Stimulated activated CD8-positive, alpha-beta memory T cell treated with anti-CD3 and anti-CD28 coated beads, Interleukin-15, amount 100 ng/mL, for 4 hours (primary cell): ENCODE results near the gene UBXN11.

Source experiments
- DNase-seq, 2 donors: peaks; one replicate each; pipeline ENCODE4 v3.0.0-alpha.2; 2020; ENCODE audit warnings: low read depth in 2 of 2

UBXN11 gene

DNA sequence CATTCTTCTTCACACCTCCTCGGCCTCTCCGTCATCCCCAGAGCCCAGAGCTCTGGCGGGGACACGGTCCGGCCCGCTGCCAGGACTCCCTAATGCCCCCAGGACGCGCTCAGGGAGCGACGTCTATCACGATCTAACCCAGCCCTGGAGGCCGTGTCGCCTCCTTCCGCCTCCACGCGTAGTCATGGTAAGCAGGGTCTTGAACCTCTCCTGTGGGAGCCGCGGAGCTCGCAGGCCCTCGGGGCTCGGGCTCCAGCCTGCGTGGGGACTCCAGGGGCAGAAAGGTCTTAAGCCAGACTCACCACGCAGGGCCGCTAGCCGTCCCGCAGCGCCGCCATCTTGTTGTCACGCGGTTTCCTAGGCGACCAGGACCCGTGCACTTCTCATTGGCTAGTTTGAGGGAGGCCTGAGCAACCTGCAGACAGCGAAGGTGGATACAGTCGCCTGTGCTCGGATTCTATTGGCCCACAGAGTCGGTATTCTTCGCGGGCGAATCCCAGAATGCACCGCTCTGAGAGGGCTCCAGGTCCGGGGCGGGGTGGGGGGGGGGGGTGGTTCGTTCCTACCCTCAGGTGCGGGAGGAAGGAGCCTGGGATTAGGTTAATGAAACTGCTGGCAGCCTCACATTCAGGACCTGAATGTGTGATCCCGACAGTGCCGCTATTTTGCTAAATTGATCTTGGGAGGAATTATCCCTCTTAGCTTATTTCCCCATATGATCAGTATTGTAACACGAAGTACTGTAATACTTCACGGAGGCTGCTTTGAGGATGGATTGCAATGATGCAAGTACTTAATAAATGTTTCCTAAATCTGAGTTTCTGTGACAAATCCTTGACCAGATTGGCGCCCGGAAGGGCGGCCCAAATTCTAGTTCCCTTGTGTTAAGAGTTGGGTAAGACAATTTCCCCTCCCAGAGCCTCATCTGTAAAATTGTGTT, at the start of gene UBXN11:
UBXN11 (minus strand) TSS at position 347 of the 940 bp plus-strand sequence. CDS start 3,753 bp downstream, outside the sequence.
- DNase-seq = peak; percentile 76 to 88

DNA sequence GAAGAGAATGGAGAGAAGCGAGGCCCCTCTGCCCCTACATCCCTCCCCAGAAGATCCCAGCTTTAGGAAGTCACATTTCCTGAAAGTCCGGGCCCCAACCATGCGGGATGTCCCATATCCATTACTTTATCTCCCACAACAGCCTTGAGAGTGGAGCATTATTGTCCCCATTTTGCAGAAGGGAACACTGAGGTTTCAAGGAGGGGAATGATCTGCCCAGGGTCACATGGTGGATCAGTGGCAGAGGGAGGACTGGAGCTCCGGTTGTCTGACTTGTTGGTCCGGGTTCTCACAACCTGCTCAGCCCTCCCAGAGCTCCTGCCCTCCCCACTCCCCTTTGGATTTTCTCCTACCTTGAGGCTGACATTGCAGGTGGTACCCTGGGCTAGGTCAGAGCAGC, 49.7 kb upstream of the UBXN11 start:
- no peak for DNase-seq

DNA sequence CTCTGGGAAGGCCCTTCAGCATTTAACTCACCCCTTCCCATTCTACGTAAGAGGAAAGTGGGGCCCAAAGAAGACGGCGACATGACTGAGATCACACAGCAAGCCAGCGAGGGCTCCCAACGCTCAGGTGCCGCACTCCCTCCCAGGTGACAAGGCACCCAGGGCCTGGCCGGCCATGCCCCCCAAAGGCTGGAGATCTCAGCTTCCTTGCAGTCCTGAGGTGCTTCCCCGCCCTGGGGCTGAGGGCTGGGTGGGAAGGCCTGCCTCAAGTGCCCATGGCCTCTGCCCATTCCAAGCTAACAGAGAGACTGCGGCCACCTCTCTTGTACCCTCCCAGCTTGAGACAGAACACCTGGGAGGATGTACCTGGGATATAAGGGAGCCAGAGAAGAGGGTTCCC, 48.5 kb upstream of the UBXN11 start:
- no peak for DNase-seq

DNA sequence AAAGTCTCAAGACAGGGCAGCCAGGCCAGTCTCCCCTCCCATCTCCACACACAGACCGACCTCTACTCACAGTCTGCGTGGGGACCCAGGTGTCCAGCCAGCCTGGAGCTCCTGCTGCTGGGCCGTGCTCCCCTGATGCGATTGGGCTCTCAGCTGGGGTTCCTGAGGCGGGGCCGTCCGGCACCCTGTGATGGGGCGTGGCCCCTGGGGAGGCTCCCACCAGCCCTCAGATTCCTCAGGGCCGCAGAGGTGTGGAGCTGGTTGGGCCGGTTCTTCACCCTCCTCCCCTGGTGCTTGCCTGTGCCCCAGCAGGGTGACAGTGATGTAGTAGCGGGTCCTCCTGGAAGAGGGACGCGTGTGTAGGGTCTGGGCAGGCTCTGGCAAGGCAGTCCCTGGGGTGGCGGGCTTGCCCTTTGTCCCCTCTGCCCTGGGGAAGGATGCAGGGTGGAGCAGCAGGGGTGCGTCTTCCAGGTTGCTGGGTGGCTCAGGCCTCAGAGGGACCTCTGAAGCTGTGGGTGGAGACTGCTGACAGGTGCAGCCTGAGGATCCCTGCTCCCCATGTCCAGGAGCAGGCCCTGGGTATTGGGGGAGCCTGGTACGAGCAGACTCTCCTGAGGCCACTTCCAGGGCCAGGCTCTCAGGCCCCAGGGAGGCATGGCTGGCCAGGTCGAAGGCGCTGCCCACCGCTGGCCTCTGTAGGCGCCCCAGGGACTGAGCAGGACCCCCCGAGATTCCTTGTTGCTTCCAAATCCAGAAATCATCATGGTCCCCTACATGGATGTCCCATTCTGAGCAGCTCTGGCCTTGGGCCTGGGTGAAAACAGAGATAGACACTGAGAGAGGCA, 47.8 kb upstream of the UBXN11 start, which contains the start of gene CRYBG2:
CRYBG2 (minus strand) TSS at position 155 of the 845 bp plus-strand sequence. CDS start 7,473 bp downstream, outside the sequence.
- DNase-seq = no peak

DNA sequence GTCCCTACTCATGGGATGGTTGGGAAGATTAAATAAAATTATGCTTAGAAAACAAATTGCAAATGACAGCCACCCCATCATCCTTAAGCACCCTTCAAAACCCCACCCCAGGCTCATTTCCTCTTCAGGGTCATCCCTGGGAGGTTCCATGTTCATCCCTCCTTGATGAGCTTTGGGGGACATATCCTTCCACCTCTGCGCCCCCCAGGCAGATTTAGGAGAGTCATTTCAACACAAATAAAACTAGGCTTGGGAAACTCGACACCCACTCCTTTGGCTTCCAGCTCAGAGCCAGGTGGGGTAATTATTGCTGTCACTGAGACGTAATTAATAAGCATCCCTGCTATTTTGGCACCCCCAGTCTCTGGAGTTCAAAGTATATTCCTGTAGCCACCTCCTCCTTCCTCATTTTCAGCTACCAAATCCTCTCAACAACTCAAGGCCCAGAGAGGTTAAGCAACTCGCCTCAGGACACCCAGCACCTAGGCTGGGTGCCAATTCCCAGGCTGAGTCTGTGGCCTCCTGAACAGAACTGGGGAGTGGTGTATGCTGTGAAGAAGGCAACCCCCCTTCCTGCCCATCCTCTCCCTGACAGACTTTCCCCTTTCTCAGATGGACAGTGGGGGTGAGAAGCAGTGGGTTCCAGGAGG, 46.9 kb upstream of the UBXN11 start:
- DNase-seq = no peak

DNA sequence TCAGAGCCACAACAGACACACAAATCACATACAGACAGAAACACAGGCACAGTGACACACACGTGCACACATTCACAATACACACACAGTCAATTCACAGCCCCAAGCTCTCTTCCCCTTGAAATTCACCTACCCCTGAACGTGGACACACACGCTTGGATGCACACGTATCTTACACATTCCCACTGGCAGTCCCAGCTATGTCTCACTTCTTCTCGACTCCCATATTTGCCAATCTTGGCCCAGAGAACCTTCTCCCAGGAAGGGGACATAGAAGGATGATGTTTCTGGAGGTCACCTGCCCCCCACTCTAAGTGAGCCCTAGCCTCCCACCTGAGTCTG, 45.9 kb upstream of the UBXN11 start:
- DNase-seq = no peak

DNA sequence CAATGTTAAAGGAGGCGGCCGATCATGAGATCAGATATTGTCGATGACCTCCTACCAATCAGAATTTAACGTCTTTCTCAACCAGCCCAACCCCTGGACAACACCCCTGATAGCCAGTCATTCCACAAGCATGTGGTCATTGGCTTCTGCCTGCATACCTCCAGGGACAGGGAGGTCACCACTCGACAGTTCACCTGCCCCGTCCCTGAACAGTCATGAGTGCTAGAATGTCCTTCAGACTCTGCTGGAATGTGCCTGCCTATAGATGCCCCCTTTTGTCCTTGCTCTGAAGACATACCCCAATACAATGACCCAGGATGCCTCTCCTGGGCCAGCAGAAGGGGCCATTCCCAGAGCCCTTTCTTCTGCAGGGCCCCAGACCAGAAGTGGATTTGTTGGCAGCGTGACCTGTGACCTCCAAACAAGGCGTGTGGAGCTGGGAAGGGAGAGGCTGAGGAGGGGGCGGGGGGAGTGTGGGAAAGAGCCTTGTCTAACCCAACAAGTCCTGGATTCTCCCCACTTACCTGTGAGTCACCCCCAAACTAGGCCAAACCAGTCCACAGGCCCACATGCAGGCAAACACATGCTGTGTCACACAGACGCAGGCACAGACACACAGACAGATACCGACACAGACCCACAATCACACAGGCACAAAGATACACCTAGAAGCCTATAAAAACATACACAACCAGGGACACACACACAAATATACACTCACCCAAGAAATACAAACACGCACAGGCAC, 45.3 kb upstream of the UBXN11 start:
- DNase-seq = no peak

DNA sequence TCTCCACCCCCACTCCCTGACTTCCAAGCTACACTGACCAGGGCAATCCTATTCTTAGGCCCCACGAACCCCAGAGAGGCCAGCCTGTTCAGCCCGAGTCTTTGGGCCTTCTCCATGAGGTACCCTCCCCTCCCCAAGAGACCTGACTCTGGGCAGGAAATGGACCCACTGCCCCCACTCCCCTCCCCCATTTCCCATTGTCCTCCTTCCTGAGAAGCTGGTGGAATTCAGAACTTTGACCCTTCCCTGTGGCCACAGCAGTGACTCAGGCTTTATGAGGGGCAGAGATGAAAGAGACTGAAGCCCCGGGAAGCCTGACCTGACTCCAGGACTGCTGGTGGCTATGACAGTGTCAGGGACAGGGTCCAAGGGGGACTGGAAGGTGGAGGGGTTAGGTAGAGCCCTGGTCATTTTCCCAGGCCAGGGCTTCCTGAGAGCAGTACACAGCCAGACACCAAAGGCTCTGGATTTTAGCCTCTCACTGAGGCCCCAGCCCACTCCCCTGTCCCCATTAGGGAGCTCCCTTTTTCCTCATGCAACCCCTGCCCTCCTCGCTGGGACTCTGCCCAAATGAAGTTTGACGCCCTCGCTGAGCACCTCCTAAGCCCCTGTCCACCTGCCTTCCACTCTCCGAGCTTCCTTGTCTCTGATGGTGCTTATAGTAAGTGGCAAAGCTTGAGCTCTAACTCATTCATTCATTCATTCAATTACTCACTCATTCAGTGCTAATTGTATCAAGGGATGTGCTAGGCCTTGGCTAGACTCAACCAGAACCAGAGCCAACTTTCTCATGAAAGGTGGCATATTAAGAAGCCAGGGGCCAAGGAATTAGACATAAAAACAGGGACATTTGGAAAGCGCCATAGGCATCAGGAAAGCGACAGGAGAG, 44.5 kb upstream of the UBXN11 start:
- DNase-seq = no peak

DNA sequence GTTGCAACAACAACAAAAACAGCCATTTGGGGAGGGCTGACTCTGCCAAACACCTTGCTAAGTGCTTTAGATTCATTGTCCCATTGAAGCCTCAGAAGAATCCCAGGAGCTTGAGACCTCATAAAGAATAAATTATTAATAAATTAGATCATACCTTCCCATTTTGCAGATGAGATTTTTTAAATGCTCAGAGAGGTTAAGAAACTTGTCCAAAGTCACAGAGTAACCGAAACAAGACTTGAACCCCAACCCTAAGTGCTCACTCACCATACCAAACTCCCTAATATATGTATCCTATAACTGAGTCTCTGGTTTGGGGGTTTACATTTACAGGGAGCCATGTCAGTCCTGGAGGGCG, 43.9 kb upstream of the UBXN11 start:
- no peak for DNase-seq

- DNase-seq = no peak
Measured at GRCh38 chr1:26349877-26350244, 43.4 kb upstream of the UBXN11 start.

- no peak for DNase-seq
Measured at GRCh38 chr1:26349188-26349876, 42.9 kb upstream of the UBXN11 start.

DNA sequence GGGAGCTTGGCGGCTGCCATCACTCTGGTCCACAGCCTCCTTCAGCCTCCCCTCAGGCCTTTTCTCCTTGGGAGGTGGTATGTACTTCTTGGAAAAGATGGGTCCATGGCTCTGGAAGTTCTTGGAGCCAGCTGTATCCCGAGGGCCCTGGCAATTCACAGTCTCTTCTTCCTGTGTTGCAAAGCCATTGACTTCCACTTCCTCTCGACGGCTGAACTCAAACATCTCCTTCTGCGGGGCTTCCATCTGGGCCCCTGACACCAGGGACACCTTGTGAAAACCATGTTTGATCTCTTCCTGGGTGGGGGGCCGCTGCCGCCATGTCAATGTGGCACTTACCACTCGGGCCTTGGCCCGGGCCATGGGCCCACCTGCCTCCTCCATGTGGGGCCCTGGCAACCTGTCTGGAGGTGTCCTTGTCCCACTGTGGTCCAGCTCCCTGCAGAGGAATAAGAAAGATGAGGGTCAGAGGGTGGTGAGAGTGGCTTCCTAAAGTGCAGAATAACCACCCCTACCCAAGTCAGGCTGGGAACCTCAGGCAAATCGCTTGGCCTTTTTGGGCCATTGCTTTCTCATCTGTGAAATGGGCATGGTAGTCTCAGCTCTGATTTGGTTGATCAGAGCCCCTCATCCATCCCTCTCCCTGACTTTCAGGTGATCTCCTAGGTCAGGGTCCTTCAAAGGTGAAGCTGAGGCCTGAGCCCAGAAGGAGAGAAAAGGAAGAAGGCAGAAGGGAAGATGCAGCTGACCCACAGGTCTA, 40.0 kb upstream of the UBXN11 start:
- DNase-seq = no peak

DNA sequence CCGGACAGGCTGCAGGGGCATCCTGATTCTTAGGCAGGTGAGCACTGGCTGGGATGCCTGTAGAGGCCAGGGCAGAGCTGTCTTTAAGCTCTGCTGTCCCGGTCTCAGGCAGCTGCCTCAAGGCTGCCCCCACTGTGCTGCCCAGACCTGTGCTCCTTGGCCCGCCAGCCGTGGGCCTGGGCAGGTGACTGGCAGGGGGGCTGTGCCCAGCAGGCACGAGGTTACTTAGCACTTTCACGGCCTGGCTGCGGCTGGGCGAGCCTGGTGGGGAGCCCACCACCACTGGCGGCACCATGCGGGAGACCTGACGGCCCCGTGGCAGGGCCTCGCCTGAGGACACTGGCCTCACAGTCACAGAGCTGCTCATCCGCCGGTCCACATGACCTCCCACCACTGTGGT, 39.3 kb upstream of the UBXN11 start:
- no peak for DNase-seq

- no peak for DNase-seq
Measured at GRCh38 chr1:26344147-26344920, 37.9 kb upstream of the UBXN11 start.

GRCh38 chr1:26340047-26340481, 33.6 kb upstream of the UBXN11 start:
- DNase-seq = no peak

DNA sequence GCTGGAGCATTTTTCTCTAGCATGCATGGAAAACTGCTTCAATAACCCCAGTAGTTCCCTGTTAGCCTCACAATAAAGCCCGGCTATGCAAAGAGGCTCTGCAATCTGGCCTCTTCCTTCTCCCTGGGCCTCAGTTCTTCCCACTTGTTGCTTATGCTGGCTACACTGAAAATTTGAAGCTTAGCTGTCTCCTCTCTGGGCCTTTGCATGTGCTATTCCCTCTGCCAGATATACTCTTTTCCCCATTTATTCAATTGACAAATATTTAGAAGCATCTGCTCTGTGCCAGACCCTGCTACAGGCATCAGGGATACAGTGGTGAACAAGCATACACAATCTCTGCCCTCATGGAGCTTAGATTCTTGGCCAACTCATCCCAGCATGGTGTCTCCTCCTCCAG, 32.2 kb upstream of the UBXN11 start:
- no peak for DNase-seq

- DNase-seq = no peak
Measured at GRCh38 chr1:26337625-26338024, 31.2 kb upstream of the UBXN11 start.

GRCh38 chr1:26337206-26337535, 30.7 kb upstream of the UBXN11 start:
- no peak for DNase-seq
